ENCODE results near the gene OR2M2. TPM values are rescaled to one million over a fixed set of nuclear protein-coding genes. Genes with fewer than 3 reads are reported as not detected.

The OR2M2 gene
- total RNA-seq (2014; rRNA removed) (not detected in 2 replicates), Bru-seq, nascent RNA (percentile 14 among the genes with signal in this experiment), BruChase-seq, experiment 1, labeled RNA remaining after a 6-hour chase (percentile 16 among the genes with signal in this experiment), BruChase-seq, experiment 2, labeled RNA remaining after a 2-hour chase (percentile 13 among the genes with signal in this experiment)
- long read RNA-seq, result 0 reads

DNA sequence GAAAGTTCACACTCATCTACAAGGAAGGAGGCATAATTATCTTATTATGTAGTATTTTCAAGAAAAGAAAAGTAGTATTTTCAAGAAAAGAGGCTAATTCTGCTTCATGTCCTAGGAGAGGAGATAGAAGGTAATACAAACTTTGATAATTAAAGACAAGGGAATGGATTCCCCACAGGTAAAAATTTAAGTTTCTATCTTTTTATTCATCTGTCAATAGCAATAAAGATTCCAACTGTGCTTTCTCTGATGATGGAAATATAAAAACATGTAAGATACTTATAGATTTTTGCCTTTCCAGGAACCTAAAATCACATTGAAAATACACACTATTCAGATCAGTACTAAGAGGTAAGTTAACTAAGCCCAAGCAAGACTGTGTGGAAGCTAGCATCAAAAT is at the start of gene OR2M2:
Gene OR2M2 (plus strand): TSS at position 301 of the 400 bp plus-strand sequence. CDS start 5,165 bp downstream, outside the sequence.
- H2AFZ ChIP-seq (ENCODE audit: low read length), result no peak within 1 kb of the TSS
- no peak within 1 kb of the TSS for H3K4me2 ChIP-seq (ENCODE audit: low read length)
- no peak for TF ChIP-seq EZH2 (IDR thresholded peaks at IDR 0.05; ENCODE audit: low read length, unreplicated experiment)
- TF ChIP-seq EZH2phosphoT487 (IDR thresholded peaks at IDR 0.05; ENCODE audit: borderline replicate concordance, low read length), result no peak
- TF ChIP-seq, protein P1, sequence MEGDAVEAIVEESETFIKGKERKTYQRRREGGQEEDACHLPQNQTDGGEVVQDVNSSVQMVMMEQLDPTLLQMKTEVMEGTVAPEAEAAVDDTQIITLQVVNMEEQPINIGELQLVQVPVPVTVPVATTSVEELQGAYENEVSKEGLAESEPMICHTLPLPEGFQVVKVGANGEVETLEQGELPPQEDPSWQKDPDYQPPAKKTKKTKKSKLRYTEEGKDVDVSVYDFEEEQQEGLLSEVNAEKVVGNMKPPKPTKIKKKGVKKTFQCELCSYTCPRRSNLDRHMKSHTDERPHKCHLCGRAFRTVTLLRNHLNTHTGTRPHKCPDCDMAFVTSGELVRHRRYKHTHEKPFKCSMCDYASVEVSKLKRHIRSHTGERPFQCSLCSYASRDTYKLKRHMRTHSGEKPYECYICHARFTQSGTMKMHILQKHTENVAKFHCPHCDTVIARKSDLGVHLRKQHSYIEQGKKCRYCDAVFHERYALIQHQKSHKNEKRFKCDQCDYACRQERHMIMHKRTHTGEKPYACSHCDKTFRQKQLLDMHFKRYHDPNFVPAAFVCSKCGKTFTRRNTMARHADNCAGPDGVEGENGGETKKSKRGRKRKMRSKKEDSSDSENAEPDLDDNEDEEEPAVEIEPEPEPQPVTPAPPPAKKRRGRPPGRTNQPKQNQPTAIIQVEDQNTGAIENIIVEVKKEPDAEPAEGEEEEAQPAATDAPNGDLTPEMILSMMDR (conservative IDR thresholded peaks at IDR 0.05; ENCODE audit: low read depth, low read length), result no peak
- H3K9me2 ChIP-seq (replicated peaks; ENCODE audit: low read length), result 0 out of 2 replicates have a peak, but pooled peaks cover 3% of the 10 kb centered on the region
- no peaks in the 10 kb centered on the region for H4K20me1 ChIP-seq (ENCODE audit: low read length)
- H3K9ac ChIP-seq (ENCODE audit: low read length), result no peak within 1 kb of the TSS
- H3K79me2 ChIP-seq (ENCODE audit: low read length), result no peaks in the 10 kb centered on the region
- H3K9me3 ChIP-seq (ENCODE audit: low read length), result no peaks in the 10 kb centered on the region
- no peaks in the 10 kb centered on the region for H3K4me1 ChIP-seq (ENCODE audit: insufficient read depth, low read length)
- BruUV-seq (replicated peaks), result no TSS peak
- peaks cover 11% of the 10 kb centered on the region; the same call in 1 of the 2 replicates for H3K27me3 ChIP-seq (ENCODE audit: low read length)
- ChIA-PET POLR2A (ENCODE audit: unreplicated experiment) (no interaction called here), CTCF (no interaction called here)
- no peak for DNase-seq
- H3K27ac ChIP-seq (ENCODE audit: low read length), result no peak within 1 kb of the TSS
- H3F3A ChIP-seq (ENCODE audit: low read length, unreplicated experiment), result no peaks in the 10 kb centered on the region
- ATAC-seq, result no peak
- H3K36me3 ChIP-seq (ENCODE audit: low read depth, low read length), result no peaks in the 10 kb centered on the region
- intact Hi-C loops (cut with micrococcal nuclease), result no loop called here
- H3K4me3 ChIP-seq (ENCODE audit: low read length), result no peak within 1 kb of the TSS

GRCh38 chr1:248127653-248128052 is 47.0 kb upstream of the OR2M2 start:
- Histone ChIP-seq H3K4me2 (ENCODE audit: low read length) (no peak overlapping the region), H3K27ac (ENCODE audit: low read length) (no peak overlapping the region), H3K4me1 (ENCODE audit: insufficient read depth, low read length) (no peaks in the 10 kb centered on the region), H3K27me3 (ENCODE audit: low read length) (no peaks in the 10 kb centered on the region), H3K4me3 (ENCODE audit: low read length) (no peak overlapping the region), H2AFZ (ENCODE audit: low read length) (no peak overlapping the region), H3K9me2 (replicated peaks; ENCODE audit: low read length) (no peaks in the 10 kb centered on the region), H3K9me3 (ENCODE audit: low read length) (no peaks in the 10 kb centered on the region), H4K20me1 (ENCODE audit: low read length) (no peaks in the 10 kb centered on the region), H3K79me2 (ENCODE audit: low read length) (no peaks in the 10 kb centered on the region), H3K9ac (ENCODE audit: low read length) (no peak overlapping the region), H3F3A (ENCODE audit: low read length, unreplicated experiment) (no peaks in the 10 kb centered on the region), H3K36me3 (ENCODE audit: low read depth, low read length) (no peaks in the 10 kb centered on the region)
- ChIA-PET CTCF (no interaction called here), POLR2A (ENCODE audit: unreplicated experiment) (interaction anchor here (0.7 kb wide), 1 partner anchor 25 kb away, joined by 3 read pairs; no protein-coding TSS in a partner anchor)
- no peak for TF ChIP-seq EZH2phosphoT487 (IDR thresholded peaks at IDR 0.05; ENCODE audit: borderline replicate concordance, low read length)
- TF ChIP-seq EZH2 (IDR thresholded peaks at IDR 0.05; ENCODE audit: low read length, unreplicated experiment), result no peak
- TF ChIP-seq, protein P1 (conservative IDR thresholded peaks at IDR 0.05; ENCODE audit: low read depth, low read length), result no peak
- ATAC-seq (no peak), DNase-seq (no peak)
- intact Hi-C loops (cut with micrococcal nuclease), result no loop called here
- no TSS peak for BruUV-seq (replicated peaks)

DNA sequence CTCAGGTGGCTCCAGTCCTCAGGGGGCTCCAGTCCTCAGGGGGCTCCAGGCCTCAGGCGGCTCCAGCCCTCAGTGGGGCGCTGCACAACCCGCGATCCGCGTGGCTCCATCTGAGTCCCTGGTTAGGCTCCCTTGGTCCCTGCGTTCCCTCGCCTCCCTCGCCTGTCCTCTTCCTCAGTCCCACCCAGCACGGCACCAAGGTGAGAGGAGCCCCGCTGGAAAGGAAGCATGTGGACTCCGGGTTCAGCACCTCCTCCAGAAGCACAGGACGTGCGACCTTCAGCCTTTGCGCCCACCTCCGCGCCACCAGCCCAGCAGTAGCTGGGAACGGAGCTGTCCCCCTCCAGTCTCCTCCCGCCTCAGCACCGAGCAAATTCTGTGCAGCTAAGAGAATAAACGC is 37.8 kb upstream of the OR2M2 start:
- H3K4me3 ChIP-seq (ENCODE audit: low read length), result no peak overlapping the region
- no peak overlapping the region for H3K27ac ChIP-seq (ENCODE audit: low read length)
- DNase-seq (no peak), ATAC-seq (no peak)
- intact Hi-C loops (cut with micrococcal nuclease), result no loop called here
- H3K36me3 ChIP-seq (ENCODE audit: low read depth, low read length), result no peaks in the 10 kb centered on the region
- H3K9me2 ChIP-seq (replicated peaks; ENCODE audit: low read length), result no peaks in the 10 kb centered on the region
- H2AFZ ChIP-seq (ENCODE audit: low read length), result no peak overlapping the region
- H3K4me2 ChIP-seq (ENCODE audit: low read length), result no peak overlapping the region
- no peaks in the 10 kb centered on the region for H3K79me2 ChIP-seq (ENCODE audit: low read length)
- H4K20me1 ChIP-seq (ENCODE audit: low read length), result no peaks in the 10 kb centered on the region
- peaks cover 7% of the 10 kb centered on the region for H3F3A ChIP-seq (ENCODE audit: low read length, unreplicated experiment)
- CTCF ChIA-PET, result no interaction called here
- no peak overlapping the region for H3K9ac ChIP-seq (ENCODE audit: low read length)
- no peaks in the 10 kb centered on the region; the same call in 1 of the 2 replicates for H3K9me3 ChIP-seq (ENCODE audit: low read length)
- no TSS peak for BruUV-seq (replicated peaks)
- peaks cover 22% of the 10 kb centered on the region for H3K4me1 ChIP-seq (ENCODE audit: insufficient read depth, low read length)
- TF ChIP-seq EZH2phosphoT487 (IDR thresholded peaks at IDR 0.05; ENCODE audit: borderline replicate concordance, low read length) (no peak), EZH2 (IDR thresholded peaks at IDR 0.05; ENCODE audit: low read length, unreplicated experiment) (no peak)
- TF ChIP-seq, protein P1 (conservative IDR thresholded peaks at IDR 0.05; ENCODE audit: low read depth, low read length), result no peak
- H3K27me3 ChIP-seq (ENCODE audit: low read length), result no peaks in the 10 kb centered on the region
- POLR2A ChIA-PET (ENCODE audit: unreplicated experiment), result no interaction called here

Data from PC-3 (cell line).